HCT116 (cell line): ENCODE results near the gene LPAR1.

Source experiments
- CEBPB ChIP-seq: IDR thresholded peaks from 2 replicates; pipeline ENCODE4 v1.6.1; 2012; ENCODE audit warnings: low read depth
- SRF ChIP-seq: IDR thresholded peaks from 2 replicates; pipeline ENCODE4 v1.6.1; 2012; ENCODE audit warnings: low read depth
- TF ChIP-seq, protein P1 (sequence below), 3 experiments: fragments of 200-600 bp in 1 of 3; sonication (generic) in 1 of 3; IDR thresholded peaks in 2 of 3; conservative IDR thresholded peaks in 1 of 3; 2 replicates each; pipeline ENCODE4 v1.5.1; 2012 to 2017; ENCODE audit warnings: low read depth in 2 of 3, low read length in 2 of 3, antibody characterized with exemption in 1 of 3, borderline replicate concordance in 1 of 3, control low read depth in 1 of 3, mild to moderate bottlenecking in 1 of 3, mixed read lengths in 1 of 3, mixed run types in 1 of 3, moderate library complexity in 1 of 3; ENCODE audit not compliant: insufficient read depth in 1 of 3

DNA sequence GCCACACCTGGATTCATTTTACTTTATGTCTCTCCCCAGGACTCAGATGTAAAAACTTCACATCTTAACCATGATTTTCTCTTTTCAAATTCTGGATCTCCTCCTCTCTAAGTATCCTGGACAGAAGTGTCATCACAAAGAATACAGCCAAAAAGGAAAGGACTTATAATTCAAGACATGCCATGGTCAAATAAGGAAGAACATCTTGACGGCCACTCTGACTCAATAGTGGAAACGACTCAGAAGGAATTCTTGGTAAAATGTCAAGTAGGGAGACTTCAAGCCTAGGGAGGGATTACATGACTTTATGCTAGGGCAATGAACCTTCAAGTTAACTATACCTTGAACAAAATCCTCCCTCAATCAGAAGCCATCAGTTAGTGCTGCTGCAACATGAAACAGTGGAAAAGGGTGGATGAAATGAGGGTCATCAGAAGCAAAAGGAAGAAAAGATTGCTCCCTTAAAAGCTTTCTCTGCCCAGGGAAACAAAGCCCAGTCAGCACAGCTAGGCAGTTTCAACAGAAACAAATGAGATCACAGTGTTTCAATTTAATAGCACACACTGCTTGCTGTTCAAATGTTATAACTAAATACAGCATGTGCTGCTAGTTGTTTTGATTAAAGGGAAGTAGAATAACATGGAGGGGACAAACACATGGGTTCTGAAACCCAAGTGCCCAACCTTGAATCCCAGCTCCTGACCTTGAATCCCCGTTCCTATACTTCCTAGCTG, 101.4 kb downstream of the LPAR1 start:
- TF ChIP-seq CEBPB (no peak), SRF (no peak)
- TF ChIP-seq, protein P1, sequence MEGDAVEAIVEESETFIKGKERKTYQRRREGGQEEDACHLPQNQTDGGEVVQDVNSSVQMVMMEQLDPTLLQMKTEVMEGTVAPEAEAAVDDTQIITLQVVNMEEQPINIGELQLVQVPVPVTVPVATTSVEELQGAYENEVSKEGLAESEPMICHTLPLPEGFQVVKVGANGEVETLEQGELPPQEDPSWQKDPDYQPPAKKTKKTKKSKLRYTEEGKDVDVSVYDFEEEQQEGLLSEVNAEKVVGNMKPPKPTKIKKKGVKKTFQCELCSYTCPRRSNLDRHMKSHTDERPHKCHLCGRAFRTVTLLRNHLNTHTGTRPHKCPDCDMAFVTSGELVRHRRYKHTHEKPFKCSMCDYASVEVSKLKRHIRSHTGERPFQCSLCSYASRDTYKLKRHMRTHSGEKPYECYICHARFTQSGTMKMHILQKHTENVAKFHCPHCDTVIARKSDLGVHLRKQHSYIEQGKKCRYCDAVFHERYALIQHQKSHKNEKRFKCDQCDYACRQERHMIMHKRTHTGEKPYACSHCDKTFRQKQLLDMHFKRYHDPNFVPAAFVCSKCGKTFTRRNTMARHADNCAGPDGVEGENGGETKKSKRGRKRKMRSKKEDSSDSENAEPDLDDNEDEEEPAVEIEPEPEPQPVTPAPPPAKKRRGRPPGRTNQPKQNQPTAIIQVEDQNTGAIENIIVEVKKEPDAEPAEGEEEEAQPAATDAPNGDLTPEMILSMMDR (IDR thresholded peaks at IDR 0.05 in 2 of 3, conservative IDR thresholded peaks at IDR 0.05 in 1 of 3; ENCODE audit: borderline replicate concordance in 1 of 3, insufficient read depth in 1 of 3, low read depth in 2 of 3, low read length in 2 of 3) = no peak
